Neural cell (in vitro differentiated cells): ENCODE results near the gene PBX4. TPM values are rescaled to one million over a fixed set of nuclear protein-coding genes. Genes with fewer than 3 reads are reported as not detected.

Source experiments
- H2AFZ ChIP-seq: fragments of 200-600, 300-800 bp; sonication (generic), shearing (Covaris generic); 2 replicates; pipeline ENCODE4 v1.6.0; 2014; ENCODE audit warnings: low read depth, mild to moderate bottlenecking, antibody characterized with exemption, low read length, moderate library complexity
- H3F3A ChIP-seq: fragments of 200-600 bp; shearing (Covaris generic); 2 replicates; pipeline ENCODE4 v1.6.1; 2016; ENCODE audit warnings: mild to moderate bottlenecking, moderate library complexity, mixed read lengths, antibody characterized with exemption, low read length; ENCODE audit not compliant: insufficient read depth, poor library complexity, severe bottlenecking
- H3K27ac ChIP-seq: fragments of 200-600, 300-800 bp; sonication (generic), shearing (Covaris generic); 2 replicates; pipeline ENCODE4 v1.5.1; 2014; ENCODE audit warnings: mild to moderate bottlenecking, low read length, moderate library complexity
- H3K27me3 ChIP-seq: fragments of 300-800, 200-600 bp; sonication (generic), shearing (Covaris generic); 2 replicates; pipeline ENCODE4 v1.6.0; 2014; ENCODE audit warnings: mild to moderate bottlenecking, low read depth, low read length, moderate library complexity; ENCODE audit not compliant: insufficient read depth
- H3K36me3 ChIP-seq: fragments of 300-800, 200-600 bp; sonication (generic), shearing (Covaris generic); 2 replicates; pipeline ENCODE4 v1.5.1; 2014; ENCODE audit warnings: mild to moderate bottlenecking, antibody characterized with exemption, low read length, moderate library complexity; ENCODE audit not compliant: insufficient read depth
- H3K4me2 ChIP-seq: fragments of 300-800, 200-600 bp; sonication (generic), shearing (Covaris generic); 2 replicates; pipeline ENCODE4 v1.6.0; 2014; ENCODE audit warnings: mild to moderate bottlenecking, low read length
- H3K4me3 ChIP-seq: fragments of 300-800, 200-600 bp; sonication (generic), shearing (Covaris generic); 2 replicates; pipeline ENCODE4 v1.5.1; 2014; ENCODE audit warnings: mild to moderate bottlenecking, low read length, moderate library complexity
- H3K79me2 ChIP-seq: fragments of 200-600 bp; shearing (Covaris generic); replicated peaks from 2 replicates; pipeline ENCODE4 v1.6.0; 2014; ENCODE audit warnings: mild to moderate bottlenecking, low read length, moderate library complexity; ENCODE audit not compliant: insufficient read depth
- H3K9ac ChIP-seq: fragments of 300-800, 200-600 bp; sonication (generic), shearing (Covaris generic); 2 replicates; pipeline ENCODE4 v1.6.1; 2016; ENCODE audit warnings: mild to moderate bottlenecking, low read length, mixed read lengths
- H3K9me2 ChIP-seq: fragments of 200-600 bp; shearing (Covaris generic); 2 replicates; pipeline ENCODE4 v1.6.1; 2016; ENCODE audit warnings: mild to moderate bottlenecking, low read length, mixed read lengths; ENCODE audit not compliant: insufficient read depth
- H3K9me3 ChIP-seq: fragments of 200-600, 300-800 bp; sonication (generic), shearing (Covaris generic); 2 replicates; pipeline ENCODE4 v1.6.1; 2016; ENCODE audit warnings: mild to moderate bottlenecking, mixed run types, low read length, moderate library complexity, mixed read lengths
- H4K20me1 ChIP-seq: fragments of 200-600 bp; shearing (Covaris generic); 2 replicates; pipeline ENCODE4 v1.6.1; 2016; ENCODE audit warnings: mild to moderate bottlenecking, mixed run types; ENCODE audit not compliant: insufficient read depth
- CTCF ChIP-seq: fragments of 450-650 bp; IDR thresholded peaks from 2 replicates; pipeline ENCODE4 v1.5.1; 2014; ENCODE audit warnings: antibody characterized with exemption, mild to moderate bottlenecking, moderate library complexity; ENCODE audit not compliant: poor library complexity, severe bottlenecking
- EP300 ChIP-seq: fragments of 450-650 bp; conservative IDR thresholded peaks from 2 replicates; pipeline ENCODE4 v1.6.1; 2014; ENCODE audit warnings: antibody characterized with exemption, mild to moderate bottlenecking, moderate library complexity; ENCODE audit not compliant: poor library complexity, severe bottlenecking
- EZH2 ChIP-seq: fragments of 200-600, 300-800 bp; shearing (Covaris generic), sonication (generic); IDR thresholded peaks from 2 replicates; pipeline ENCODE4 v1.6.1; 2014; ENCODE audit warnings: antibody characterized with exemption, low read length, borderline replicate concordance, mild to moderate bottlenecking; ENCODE audit not compliant: insufficient read depth, poor library complexity, severe bottlenecking
- MXI1 ChIP-seq: fragments of 450-650 bp; conservative IDR thresholded peaks from 2 replicates; pipeline ENCODE4 v1.6.1; 2014; ENCODE audit warnings: antibody characterized with exemption, mild to moderate bottlenecking; ENCODE audit not compliant: poor library complexity, severe bottlenecking
- POLR2AphosphoS5 ChIP-seq: IDR thresholded peaks from 2 replicates; pipeline ENCODE4 v1.6.1; 2012
- RAD21 ChIP-seq: fragments of 450-650 bp; conservative IDR thresholded peaks from 2 replicates; pipeline ENCODE4 v1.6.1; 2014; ENCODE audit warnings: antibody characterized with exemption, mild to moderate bottlenecking, moderate library complexity
- REST ChIP-seq: IDR thresholded peaks from 2 replicates; pipeline ENCODE4 v1.6.1; 2012; ENCODE audit warnings: borderline replicate concordance
- SMC3 ChIP-seq: fragments of 450-650 bp; conservative IDR thresholded peaks from 2 replicates; pipeline ENCODE4 v1.6.1; 2014; ENCODE audit warnings: antibody characterized with exemption, mild to moderate bottlenecking, moderate library complexity; ENCODE audit not compliant: poor library complexity
- TAF1 ChIP-seq: IDR thresholded peaks from 2 replicates; pipeline ENCODE4 v1.6.1; 2012; ENCODE audit warnings: low read depth
- polyA plus RNA-seq: library from polyadenylated mRNA; depleted of rRNA; stranded (reverse); fragments of >200 nt; gene quantifications from 2 replicates; pipeline ENCODE4 v1.2.3, GENCODE V29; 2014

Gene PBX4
- polyA plus RNA-seq, 1 donor from 2014 or later = 7.5 TPM

GRCh38 chr19:19619849-19620210 is 1.3 kb upstream of the PBX4 start:
- no peaks in the 10 kb centered on the region for H3K79me2 ChIP-seq
- no peaks in the 10 kb centered on the region for H3K27me3 ChIP-seq
- no peaks in the 10 kb centered on the region for H3K9me2 ChIP-seq
- no peak overlapping the region for H3K4me3 ChIP-seq
- TF ChIP-seq CTCF = no peak
- TF ChIP-seq POLR2AphosphoS5 = no peak
- no peak for TF ChIP-seq MXI1
- TF ChIP-seq EZH2 = no peak
- no peak for TF ChIP-seq TAF1
- TF ChIP-seq RAD21 = no peak
- no peak for TF ChIP-seq SMC3
- no peak for TF ChIP-seq EP300
- TF ChIP-seq REST = no peak
- H3K4me2 ChIP-seq = no peak overlapping the region
- no peaks in the 10 kb centered on the region for H4K20me1 ChIP-seq
- no peak overlapping the region for H3K27ac ChIP-seq
- H3F3A ChIP-seq = no peaks in the 10 kb centered on the region
- no peak overlapping the region for H3K9ac ChIP-seq
- no peaks in the 10 kb centered on the region for H3K9me3 ChIP-seq
- H2AFZ ChIP-seq = no peak overlapping the region
- peaks cover 5% of the 10 kb centered on the region for H3K36me3 ChIP-seq

- Histone ChIP-seq H3K9me3 (no peaks in the 10 kb centered on the region), H3K4me2 (no peak overlapping the region), H3K27ac (no peak overlapping the region), H4K20me1 (no peaks in the 10 kb centered on the region), H3K27me3 (no peaks in the 10 kb centered on the region), H3K79me2 (no peaks in the 10 kb centered on the region), H3K9me2 (no peaks in the 10 kb centered on the region), H2AFZ (no peak overlapping the region), H3K36me3 (peaks cover 5% of the 10 kb centered on the region), H3K9ac (peak overlapping the region; percentile 55), H3F3A (no peaks in the 10 kb centered on the region), H3K4me3 (peak overlapping the region; percentile 64)
- no peak for TF ChIP-seq EP300
These were observed 828 bp upstream of the PBX4 start for GRCh38 chr19:19619181-19619848.

GRCh38 chr19:19615086-19615485 is 3.4 kb downstream of the PBX4 start:
- Histone ChIP-seq H3K4me2 (no peak overlapping the region), H2AFZ (no peak overlapping the region), H3K9ac (no peak overlapping the region), H3K27ac (no peak overlapping the region), H3K79me2 (no peaks in the 10 kb centered on the region), H3K9me2 (no peaks in the 10 kb centered on the region), H3K9me3 (no peaks in the 10 kb centered on the region), H3F3A (no peaks in the 10 kb centered on the region), H3K36me3 (no peaks in the 10 kb centered on the region), H4K20me1 (no peaks in the 10 kb centered on the region), H3K4me3 (no peak overlapping the region), H3K27me3 (no peaks in the 10 kb centered on the region)
- TF ChIP-seq RAD21 = no peak
- no peak for TF ChIP-seq CTCF
- TF ChIP-seq EZH2 = no peak
